Measurements from ENCODE around the gene STARD5. TPM values are rescaled to one million over a fixed set of nuclear protein-coding genes. Genes with fewer than 3 reads are reported as not detected.

Gene STARD5
- total and polyA plus RNA-seq, 9 of the 15 experiments (the other 6 are each of a cell fraction or from before 2014, with no cell fraction given) = 1.7 to 5.7 (median 2.2) TPM

- TF ChIP-seq MBD2 (IDR thresholded peaks at IDR 0.05; ENCODE audit: borderline replicate concordance, low read depth) = no peak
Observed at GRCh38 chr15:81313686-81314085, 10.3 kb downstream of the STARD5 start (continued).

DNA sequence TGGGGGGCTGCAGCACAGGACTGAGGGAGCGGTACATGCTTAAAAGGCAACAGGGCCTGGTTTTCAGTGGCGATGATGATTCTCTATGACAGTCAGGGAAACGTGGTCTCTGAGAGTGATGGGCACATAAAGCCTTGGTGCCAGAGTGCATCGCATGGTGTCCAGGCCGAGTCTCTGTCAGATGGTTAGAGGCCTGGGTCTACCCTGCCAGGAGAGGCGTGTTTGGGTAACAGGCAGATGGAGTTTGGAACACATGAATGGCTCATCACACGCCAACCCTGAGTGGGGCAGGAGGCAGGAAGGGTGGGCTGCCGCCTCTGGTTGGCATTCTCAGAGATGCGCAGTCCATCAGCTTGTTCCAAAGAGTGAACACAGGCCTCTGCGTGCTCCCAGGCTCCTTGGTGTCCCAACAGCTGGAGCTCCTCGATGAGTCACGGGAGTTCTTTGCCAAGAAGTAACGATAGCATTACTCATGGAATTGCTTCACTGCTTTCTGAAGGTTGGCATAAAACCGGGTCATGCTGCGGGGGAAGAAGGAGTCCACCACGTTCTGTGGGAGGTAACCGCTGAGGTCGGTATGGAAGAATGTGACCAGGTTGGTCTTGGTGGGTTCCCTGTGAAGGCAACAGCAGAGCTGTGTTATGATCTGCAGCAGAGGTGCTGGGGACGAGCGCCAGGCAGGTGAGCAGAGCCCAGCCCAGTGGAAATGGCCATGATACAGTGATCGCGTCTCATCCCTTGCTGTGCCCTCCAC, 11.0 kb downstream of the STARD5 start:
- no TSS peak for BruUV-seq (replicated peaks)
- no peak for TF ChIP-seq TFAM (CRISPR knock-in tag; conservative IDR thresholded peaks at IDR 0.05)
- TF ChIP-seq PBX2 (CRISPR knock-in tag; IDR thresholded peaks at IDR 0.05; ENCODE audit: low read depth) = no peak
- TF ChIP-seq PBX2 (tag; conservative IDR thresholded peaks at IDR 0.05; ENCODE audit: low read depth) = no peak
- TF ChIP-seq, protein P1, sequence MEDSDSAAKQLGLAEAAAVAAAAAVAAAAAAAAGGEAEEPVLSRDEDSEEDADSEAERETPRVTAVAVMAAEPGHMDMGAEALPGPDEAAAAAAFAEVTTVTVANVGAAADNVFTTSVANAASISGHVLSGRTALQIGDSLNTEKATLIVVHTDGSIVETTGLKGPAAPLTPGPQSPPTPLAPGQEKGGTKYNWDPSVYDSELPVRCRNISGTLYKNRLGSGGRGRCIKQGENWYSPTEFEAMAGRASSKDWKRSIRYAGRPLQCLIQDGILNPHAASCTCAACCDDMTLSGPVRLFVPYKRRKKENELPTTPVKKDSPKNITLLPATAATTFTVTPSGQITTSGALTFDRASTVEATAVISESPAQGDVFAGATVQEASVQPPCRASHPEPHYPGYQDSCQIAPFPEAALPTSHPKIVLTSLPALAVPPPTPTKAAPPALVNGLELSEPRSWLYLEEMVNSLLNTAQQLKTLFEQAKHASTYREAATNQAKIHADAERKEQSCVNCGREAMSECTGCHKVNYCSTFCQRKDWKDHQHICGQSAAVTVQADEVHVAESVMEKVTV (CRISPR knock-in tag; IDR thresholded peaks at IDR 0.05) = no peak
- TF ChIP-seq ZBTB8A (IDR thresholded peaks at IDR 0.05; ENCODE audit: partially characterized antibody) = no peak
- TF ChIP-seq DDX20 (tag; IDR thresholded peaks at IDR 0.05; ENCODE audit: low read depth) = no peak
- no peak for TF ChIP-seq ESRRA (IDR thresholded peaks at IDR 0.05; ENCODE audit: borderline replicate concordance, low read depth)
- TF ChIP-seq, protein P2, sequence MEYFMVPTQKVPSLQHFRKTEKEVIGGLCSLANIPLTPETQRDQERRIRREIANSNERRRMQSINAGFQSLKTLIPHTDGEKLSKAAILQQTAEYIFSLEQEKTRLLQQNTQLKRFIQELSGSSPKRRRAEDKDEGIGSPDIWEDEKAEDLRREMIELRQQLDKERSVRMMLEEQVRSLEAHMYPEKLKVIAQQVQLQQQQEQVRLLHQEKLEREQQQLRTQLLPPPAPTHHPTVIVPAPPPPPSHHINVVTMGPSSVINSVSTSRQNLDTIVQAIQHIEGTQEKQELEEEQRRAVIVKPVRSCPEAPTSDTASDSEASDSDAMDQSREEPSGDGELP (CRISPR knock-in tag; IDR thresholded peaks at IDR 0.05; ENCODE audit: borderline replicate concordance) = no peak

More for the DNA sequence above, 11.0 kb downstream of the STARD5 start:
- no peaks in the 10 kb centered on the region for H3K9me3 ChIP-seq (replicated peaks; ENCODE audit: control insufficient read depth, insufficient read depth, low read depth, low read length)
- H3K36me3 ChIP-seq (ENCODE audit: control insufficient read depth, insufficient read depth, low read length) = 0 out of 3 replicates have a peak, but pooled peaks cover 11% of the 10 kb centered on the region
- H3K27me3 ChIP-seq (ENCODE audit: control insufficient read depth in 2 of 2, insufficient read depth in 2 of 2, low read length in 2 of 2) = no peaks in the 10 kb centered on the region
- FAIRE-seq (no peak), ATAC-seq (no peak), DNase-seq (ENCODE audit: extremely low read depth in 1 of 4, low spot score in 3 of 4) (no peak)
- H3K4me2 ChIP-seq (ENCODE audit: insufficient read depth, low read length) = no peak overlapping the region
- in situ Hi-C loops (cut with MboI) = no loop called here
- no peaks in the 10 kb centered on the region for H3K9me1 ChIP-seq (ENCODE audit: control insufficient read depth, insufficient read depth, low read length)
- no peaks in the 10 kb centered on the region; the same call in 1 of the 2 replicates for H4K20me1 ChIP-seq (replicated peaks; ENCODE audit: control insufficient read depth, insufficient read depth, low read length)
- no peak overlapping the region for H3K4me3 ChIP-seq
- no peak overlapping the region for H2AFZ ChIP-seq (ENCODE audit: low read depth, low read length)
- H3K79me2 ChIP-seq (ENCODE audit: control insufficient read depth, insufficient read depth, low read length) = no peaks in the 10 kb centered on the region
- ChIA-PET POLR2A (no interaction called here), CTCF (ENCODE audit: low intra/inter-chr PET ratio) (interaction anchor here (0.6 kb wide), 1 partner anchor 24 kb away, joined by 3 read pairs; no protein-coding TSS in a partner anchor)
- no peaks in the 10 kb centered on the region for H3K4me1 ChIP-seq (replicated peaks in 1 of 2; ENCODE audit: control insufficient read depth in 2 of 2, insufficient read depth in 2 of 2, low read length in 2 of 2)
- 0 out of 4 replicates have a peak overlapping the region, but pooled peaks of 1 of the 2 experiments have one; percentile 19 for H3K9ac ChIP-seq (ENCODE audit: insufficient read depth in 1 of 2, low read depth in 2 of 2, low read length in 2 of 2)
- intact Hi-C loops (cut with micrococcal nuclease) = no loop called here
- H3K27ac ChIP-seq (ENCODE audit: extremely low read depth, low read depth, low read length) = no peak overlapping the region
- 69% methylated on average over 22 of the region's 22 CpGs for WGBS (ENCODE audit: insufficient coverage, low coverage, missing lambda C conversion rate)
